Stromal cell of bone marrow (primary cell): ENCODE data around the gene PIEZO1.

ENCODE experiments used
- DNase-seq: peaks from one replicate; pipeline ENCODE4 v3.0.0-alpha.2; 2012; ENCODE audit warnings: low read depth

Gene PIEZO1

GRCh38 chr16:88721815-88722755 lies 62.9 kb downstream of the PIEZO1 start:
- no peak for DNase-seq

GRCh38 chr16:88721236-88721635 lies 63.8 kb downstream of the PIEZO1 start:
- DNase-seq: no peak

- DNase-seq: no peak
Measured at GRCh38 chr16:88720396-88720970, 64.5 kb downstream of the PIEZO1 start.

GRCh38 chr16:88719933-88720296 lies 65.1 kb downstream of the PIEZO1 start:
- no peak for DNase-seq

- DNase-seq: no peak
Measured at GRCh38 chr16:88719267-88719932, 65.6 kb downstream of the PIEZO1 start.

GRCh38 chr16:88718178-88718577 lies 66.8 kb downstream of the PIEZO1 start:
- DNase-seq: no peak

- DNase-seq: no peak
Measured at GRCh38 chr16:88716601-88717001, 68.4 kb downstream of the PIEZO1 start.

- no peak for DNase-seq
Measured at GRCh38 chr16:88716201-88716600, 68.8 kb downstream of the PIEZO1 start.

GRCh38 chr16:88715312-88716190 lies 69.5 kb downstream of the PIEZO1 start:
- no peak for DNase-seq

- DNase-seq: no peak
Measured at GRCh38 chr16:88714420-88715302, 70.4 kb downstream of the PIEZO1 start.

- DNase-seq: no peak
Measured at GRCh38 chr16:88713568-88714419, 71.2 kb downstream of the PIEZO1 start.

- DNase-seq: no peak
Measured at GRCh38 chr16:88713054-88713453, 72.0 kb downstream of the PIEZO1 start.

GRCh38 chr16:88712362-88712979 lies 72.5 kb downstream of the PIEZO1 start:
- no peak for DNase-seq

GRCh38 chr16:88711750-88712340 lies 73.2 kb downstream of the PIEZO1 start:
- no peak for DNase-seq

GRCh38 chr16:88710556-88710955 lies 74.5 kb downstream of the PIEZO1 start:
- DNase-seq: no peak

- DNase-seq: no peak
Measured at GRCh38 chr16:88706965-88707826, 77.8 kb downstream of the PIEZO1 start.

GRCh38 chr16:88706229-88706964 lies 78.6 kb downstream of the PIEZO1 start, which contains the start of the genes CTU2 and RNF166:
Gene CTU2, plus strand, starts transcription at chr16:88706503. Its CDS starts 28 bp downstream, at chr16:88706531.
Gene RNF166, minus strand, starts transcription at chr16:88706408. Its CDS starts 83 bp downstream, at chr16:88706325.
- peak; percentile 76 for DNase-seq
